ENCODE measurements around the gene TENT4B. TPM values are rescaled to one million over a fixed set of nuclear protein-coding genes. Genes with fewer than 3 reads are reported as not detected.

Gene TENT4B
- total RNA-seq, 1 experiment from 2014 or later: 16.9 TPM

DNA sequence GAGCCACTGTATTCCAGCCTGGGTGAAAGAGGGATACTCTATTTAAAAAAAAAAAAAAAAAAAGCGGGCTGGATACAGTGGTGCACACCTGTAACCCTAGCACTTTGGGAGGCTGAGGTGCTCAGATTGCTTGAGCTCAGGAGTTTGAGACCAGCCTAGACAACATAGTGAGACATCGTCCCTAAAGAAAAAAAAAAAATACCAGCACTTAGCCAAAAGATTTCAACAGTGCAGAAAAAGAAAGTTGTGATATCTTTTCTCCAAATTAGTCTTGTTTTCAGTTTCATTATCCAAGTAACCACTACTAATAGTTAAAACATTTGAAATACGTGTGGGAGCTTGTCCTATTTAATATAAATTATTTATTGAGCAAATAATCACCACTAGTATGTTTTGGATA, 48.7 kb downstream of the TENT4B start:
- TF ChIP-seq ELF1 (IDR thresholded peaks at IDR 0.05; ENCODE audit: borderline replicate concordance, low read depth) (no peak), SRF (IDR thresholded peaks at IDR 0.05; ENCODE audit: low read depth) (no peak), SP1 (IDR thresholded peaks at IDR 0.05; ENCODE audit: low read depth) (no peak), FOSL1 (IDR thresholded peaks at IDR 0.05; ENCODE audit: low read depth) (no peak), POLR2AphosphoS5 (IDR thresholded peaks at IDR 0.05; ENCODE audit: low read depth, low read length) (no peak), CTCF (IDR thresholded peaks at IDR 0.05 in 2 of 3, conservative IDR thresholded peaks at IDR 0.05 in 1 of 3; ENCODE audit: borderline replicate concordance in 1 of 3, insufficient read depth in 1 of 3, low read depth in 2 of 3, low read length in 2 of 3) (no peak), RAD21 (IDR thresholded peaks at IDR 0.05; ENCODE audit: low read depth) (no peak), EZH2phosphoT487 (IDR thresholded peaks at IDR 0.05; ENCODE audit: borderline replicate concordance) (no peak), YY1 (IDR thresholded peaks at IDR 0.05; ENCODE audit: extremely low read depth, insufficient replicate concordance, low read depth, low read length) (no peak)
- Histone ChIP-seq H3K9me3 (ENCODE audit: control insufficient read depth in 1 of 2, insufficient read depth in 1 of 2, low read depth in 1 of 2, low read length in 2 of 2) (no peaks in the 10 kb centered on the region), H3K27ac (ENCODE audit: low read depth, low read length) (no peak overlapping the region), H3K9me2 (ENCODE audit: insufficient read depth) (no peaks in the 10 kb centered on the region), H3K27me3 (ENCODE audit: insufficient read depth, low read length) (no peaks in the 10 kb centered on the region), H2AFZ (ENCODE audit: low read depth, low read length, poor library complexity, severe bottlenecking) (no peak overlapping the region), H4K20me1 (ENCODE audit: insufficient read depth) (no peaks in the 10 kb centered on the region), H3K79me2 (ENCODE audit: insufficient read depth, low read length) (peaks cover 66% of the 10 kb centered on the region), H3K4me3 (replicated peaks in 1 of 2; ENCODE audit: low read depth in 1 of 2, low read length in 2 of 2) (no peak overlapping the region), H3K36me3 (ENCODE audit: control insufficient read depth in 1 of 2, insufficient read depth in 2 of 2, low read length in 2 of 2) (no peaks in the 10 kb centered on the region), H3K4me2 (ENCODE audit: low read length) (peak overlapping the region; percentile 63; the same call in 1 of the 2 replicates), H3K9ac (ENCODE audit: low read length) (no peak overlapping the region), H3K4me1 (ENCODE audit: control insufficient read depth in 1 of 2, insufficient read depth in 2 of 2, low read length in 2 of 2) (peaks cover 28 to 46% of the 10 kb centered on the region in 2 experiments)
- ChIA-PET CTCF (interaction anchor here (0.8 to 5.0 kb wide), 4 partner anchors 9 to 464 kb away, joined by 3 to 24 read pairs (median 5); no protein-coding TSS in a partner anchor), RAD21 (ENCODE audit: low non-redundant PET in 1 of 2, low total read pairs in 2 of 2, uncharacterized antibody in 2 of 2, unreplicated experiment in 2 of 2) (no interaction called here), POLR2A (no interaction called here)
- DNase-seq (ENCODE audit: low read depth, low spot score) (no peak), ATAC-seq (no peak)
- intact Hi-C loops (cut with micrococcal nuclease): no loop called here
- BruUV-seq (replicated peaks): no TSS peak

Data from HCT116 (cell line).